Hepatocyte (in vitro differentiated cells): ENCODE results near the gene TMBIM4. TPM values are rescaled to one million over a fixed set of nuclear protein-coding genes. Genes with fewer than 3 reads are reported as not detected.

ENCODE experiments used
- DNase-seq: peaks from one replicate; pipeline ENCODE4 v3.0.0-alpha.2; 2016; ENCODE audit warnings: low spot score
- H2AFZ ChIP-seq: fragments of 200-600 bp; sonication (generic); 2 replicates; pipeline ENCODE4 v1.6.0; 2016; ENCODE audit warnings: antibody characterized with exemption, mild to moderate bottlenecking
- H3K27ac ChIP-seq: fragments of 200-600 bp; sonication (generic); 2 replicates; pipeline ENCODE4 v1.5.1; 2016; ENCODE audit warnings: mild to moderate bottlenecking
- H3K27me3 ChIP-seq: fragments of 200-600 bp; sonication (generic); 2 replicates; pipeline ENCODE4 v1.6.1; 2016
- H3K36me3 ChIP-seq: fragments of 200-600 bp; sonication (generic); replicated peaks from 2 replicates; pipeline ENCODE4 v1.5.1; 2016; ENCODE audit warnings: low read depth; ENCODE audit not compliant: insufficient read depth
- H3K4me1 ChIP-seq: fragments of 200-600 bp; sonication (generic); 2 replicates; pipeline ENCODE4 v1.5.1; 2016; ENCODE audit warnings: mild to moderate bottlenecking, moderate library complexity; ENCODE audit not compliant: insufficient read depth
- H3K4me2 ChIP-seq: fragments of 200-600 bp; sonication (generic); 2 replicates; pipeline ENCODE4 v1.6.0; 2016
- H3K4me3 ChIP-seq: fragments of 200-600 bp; sonication (generic); 2 replicates; pipeline ENCODE4 v1.5.1; 2016; ENCODE audit warnings: mild to moderate bottlenecking
- H3K79me2 ChIP-seq: fragments of 200-600 bp; sonication (generic); 2 replicates; pipeline ENCODE4 v1.6.0; 2017; ENCODE audit warnings: mild to moderate bottlenecking
- H3K9me2 ChIP-seq: fragments of 200-600 bp; sonication (generic); replicated peaks from 2 replicates; pipeline ENCODE4 v1.6.0; 2017; ENCODE audit warnings: mild to moderate bottlenecking; ENCODE audit not compliant: insufficient read depth
- H3K9me3 ChIP-seq: fragments of 200-600 bp; sonication (generic); 2 replicates; pipeline ENCODE4 v1.5.1; 2016; ENCODE audit warnings: low read depth, mild to moderate bottlenecking
- H4K20me1 ChIP-seq: fragments of 200-600 bp; sonication (generic); 2 replicates; pipeline ENCODE4 v1.6.0; 2016; ENCODE audit warnings: mild to moderate bottlenecking; ENCODE audit not compliant: insufficient read depth, poor library complexity, severe bottlenecking
- CTCF ChIP-seq: fragments of 200-600 bp; sonication (generic); IDR thresholded peaks from 2 replicates; pipeline ENCODE4 v1.5.1; 2016; ENCODE audit warnings: antibody characterized with exemption, mild to moderate bottlenecking; ENCODE audit not compliant: poor library complexity
- EZH2 ChIP-seq: fragments of 200-600 bp; sonication (generic); IDR thresholded peaks from 2 replicates; pipeline ENCODE4 v1.6.1; 2016; ENCODE audit warnings: antibody characterized with exemption, mild to moderate bottlenecking, borderline replicate concordance
- EZH2phosphoT487 ChIP-seq: fragments of 200-600 bp; sonication (generic); IDR thresholded peaks from one replicate; pipeline ENCODE4 v1.6.1; 2018; ENCODE audit warnings: antibody characterized with exemption, mild to moderate bottlenecking, low read depth, moderate library complexity; ENCODE audit not compliant: unreplicated experiment, severe bottlenecking
- WGBS: methylation state at CpG from one replicate; pipeline ENCODE4 v1.1.6; 2016; ENCODE audit warnings: low lambda C conversion rate; ENCODE audit errors: missing lambda C conversion rate; 5-methylcytosine and 5-hydroxymethylcytosine counted together
- polyA plus RNA-seq: library from polyadenylated mRNA; unstranded; fragments of >200 nt; fragmentation: Nextera tagmentation; extraction: Ambion mirVana; gene quantifications from 2 replicates; pipeline ENCODE4 v1.2.1, GENCODE V29; 2016
- total RNA-seq: library from RNA; depleted of rRNA; stranded (reverse); fragments of >200 nt; gene quantifications from 2 replicates; pipeline ENCODE4 v1.2.3, GENCODE V29; 2014

TMBIM4 gene
- total and polyA plus RNA-seq, 2 experiments from 2014 or later = 156 to 212 TPM

GRCh38 chr12:66117242-66117641 lies 52.6 kb downstream of the TMBIM4 start:
- H3K79me2 ChIP-seq = no peaks in the 10 kb centered on the region
- DNase-seq = no peak
- H2AFZ ChIP-seq = no peak overlapping the region
- no peak overlapping the region for H3K27ac ChIP-seq
- no peak for TF ChIP-seq CTCF
- TF ChIP-seq EZH2 = no peak
- no peak for TF ChIP-seq EZH2phosphoT487
- H3K36me3 ChIP-seq = no peaks in the 10 kb centered on the region
- H4K20me1 ChIP-seq = no peaks in the 10 kb centered on the region
- H3K9me3 ChIP-seq = no peaks in the 10 kb centered on the region
- H3K4me3 ChIP-seq = no peak overlapping the region
- no peaks in the 10 kb centered on the region for H3K4me1 ChIP-seq
- WGBS = 88% methylated on average over 2 of the region's 2 CpGs
- H3K27me3 ChIP-seq = no peaks in the 10 kb centered on the region
- H3K4me2 ChIP-seq = no peak overlapping the region
- H3K9me2 ChIP-seq = no peaks in the 10 kb centered on the region

- 74% methylated on average over 4 of the region's 4 CpGs for WGBS
Observed at GRCh38 chr12:66115071-66115600, 54.7 kb downstream of the TMBIM4 start.

GRCh38 chr12:66113471-66113870 lies 56.3 kb downstream of the TMBIM4 start:
- TF ChIP-seq CTCF (no peak), EZH2 (no peak), EZH2phosphoT487 (no peak)
- no peaks in the 10 kb centered on the region for H3K27me3 ChIP-seq
- 100% methylated on average over 1 of the region's 1 CpG for WGBS
- H3K9me2 ChIP-seq = no peaks in the 10 kb centered on the region
- H3K4me1 ChIP-seq = peaks cover 7% of the 10 kb centered on the region
- no peak overlapping the region for H3K27ac ChIP-seq
- H3K4me2 ChIP-seq = no peak overlapping the region
- H2AFZ ChIP-seq = no peak overlapping the region
- no peak overlapping the region for H3K4me3 ChIP-seq
- H3K79me2 ChIP-seq = no peaks in the 10 kb centered on the region
- H4K20me1 ChIP-seq = no peaks in the 10 kb centered on the region
- DNase-seq = no peak
- no peaks in the 10 kb centered on the region for H3K36me3 ChIP-seq
- H3K9me3 ChIP-seq = no peaks in the 10 kb centered on the region

More at GRCh38 chr12:66115071-66115600, 54.7 kb downstream of the TMBIM4 start:
- Histone ChIP-seq H3K27me3 (no peaks in the 10 kb centered on the region), H3K4me1 (peaks cover 7% of the 10 kb centered on the region), H3K79me2 (no peaks in the 10 kb centered on the region), H3K36me3 (no peaks in the 10 kb centered on the region), H3K9me3 (no peaks in the 10 kb centered on the region), H3K27ac (no peak overlapping the region), H3K4me2 (no peak overlapping the region), H3K4me3 (no peak overlapping the region), H4K20me1 (no peaks in the 10 kb centered on the region), H3K9me2 (no peaks in the 10 kb centered on the region), H2AFZ (no peak overlapping the region)
- TF ChIP-seq CTCF (no peak), EZH2 (no peak), EZH2phosphoT487 (no peak)
- no peak for DNase-seq

- Histone ChIP-seq H3K79me2 (no peaks in the 10 kb centered on the region), H3K27me3 (no peaks in the 10 kb centered on the region), H3K4me2 (no peak overlapping the region), H2AFZ (no peak overlapping the region), H3K9me2 (no peaks in the 10 kb centered on the region), H3K9me3 (no peaks in the 10 kb centered on the region), H3K36me3 (no peaks in the 10 kb centered on the region), H3K4me3 (no peak overlapping the region), H4K20me1 (no peaks in the 10 kb centered on the region), H3K4me1 (peaks cover 7% of the 10 kb centered on the region), H3K27ac (no peak overlapping the region)
- DNase-seq = no peak
- no peak for TF ChIP-seq EZH2
- TF ChIP-seq CTCF = no peak
- no peak for TF ChIP-seq EZH2phosphoT487
Observed at GRCh38 chr12:66111605-66112004, 58.2 kb downstream of the TMBIM4 start.
